Measurements from ENCODE around the gene QRICH2. TPM values are rescaled to one million over a fixed set of nuclear protein-coding genes. Genes with fewer than 3 reads are reported as not detected.

QRICH2 gene
- total and polyA plus RNA-seq, 4 donors = 0.56 to 6.1 (median 0.67) TPM

DNA sequence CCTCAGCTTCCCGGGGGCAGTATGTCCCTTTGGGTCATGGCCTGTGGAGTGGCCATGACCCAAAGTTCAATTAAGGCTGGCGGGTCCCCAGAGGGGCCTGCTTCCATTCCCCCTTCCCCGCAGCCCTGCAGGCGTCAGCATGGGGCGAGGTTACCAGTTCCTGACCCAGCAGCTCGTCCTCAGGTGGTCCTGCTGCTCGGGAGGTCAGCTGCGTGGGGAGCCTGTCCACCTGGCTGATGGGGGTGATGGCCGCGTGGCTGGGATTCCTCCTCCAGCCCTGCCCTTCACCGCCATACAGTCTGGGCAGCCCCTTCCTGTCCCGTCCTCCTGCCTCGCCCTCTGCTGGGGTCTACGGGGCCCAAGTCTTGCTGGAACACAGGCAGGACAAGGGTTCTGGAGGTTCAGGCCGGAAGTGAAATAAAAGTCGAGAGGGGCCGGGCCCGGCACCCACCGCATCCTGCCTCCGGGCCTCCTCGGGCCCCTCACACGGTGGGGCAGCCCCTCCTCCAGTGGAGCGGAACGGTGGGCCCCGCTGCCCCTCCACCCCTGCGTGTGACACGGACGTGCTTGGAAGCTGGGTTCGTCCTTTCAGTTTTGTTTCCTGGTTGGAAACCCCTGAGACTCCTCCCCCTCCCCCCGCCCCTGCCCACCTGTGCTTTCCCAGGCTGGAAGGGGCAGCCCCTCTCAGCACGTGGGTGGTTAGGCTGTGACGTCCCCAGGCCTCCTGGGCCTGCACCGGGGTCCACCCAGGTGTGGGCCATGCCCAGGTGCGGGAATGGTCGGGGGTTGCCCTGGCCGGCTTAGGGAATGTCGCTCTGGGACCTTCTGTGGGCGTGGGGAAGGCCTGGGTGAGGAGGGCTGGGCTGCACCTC is 36.2 kb downstream of the QRICH2 start:
- WGBS = 25% methylated on average over 38 of the region's 38 CpGs
- H3K9me3 ChIP-seq (ENCODE audit: control insufficient read depth in 4 of 4, low read length in 3 of 4) = no peaks in the 10 kb centered on the region
- DNase-seq (ENCODE audit: low spot score) = no peak
- peak overlapping the region; percentile 28 to 59 for H3K27ac ChIP-seq (ENCODE audit: low read depth in 1 of 2, low read length in 2 of 2)
- TF ChIP-seq FOXA1 (IDR thresholded peaks at IDR 0.05) = no peak
- TF ChIP-seq SP1 (IDR thresholded peaks at IDR 0.05) = no peak
- no peak for TF ChIP-seq FOXA2 (IDR thresholded peaks at IDR 0.05)
- peak; percentile 44 to 70 for TF ChIP-seq RXRA (IDR thresholded peaks at IDR 0.05)
- TF ChIP-seq, protein P1, sequence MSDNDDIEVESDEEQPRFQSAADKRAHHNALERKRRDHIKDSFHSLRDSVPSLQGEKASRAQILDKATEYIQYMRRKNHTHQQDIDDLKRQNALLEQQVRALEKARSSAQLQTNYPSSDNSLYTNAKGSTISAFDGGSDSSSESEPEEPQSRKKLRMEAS (IDR thresholded peaks at IDR 0.05) = no peak
- no peak for TF ChIP-seq TAF1 (conservative IDR thresholded peaks at IDR 0.05)
- TF ChIP-seq HNF4G (IDR thresholded peaks at IDR 0.05) = no peak
- TF ChIP-seq HNF4A (conservative IDR thresholded peaks at IDR 0.05) = no peak
- no peak for TF ChIP-seq EGR1 (IDR thresholded peaks at IDR 0.05; ENCODE audit: low read depth in 2 of 2)
- TF ChIP-seq NR2F2 (IDR thresholded peaks at IDR 0.05) = peak; percentile 74
- H3K36me3 ChIP-seq (ENCODE audit: control insufficient read depth in 4 of 4, insufficient read depth in 3 of 4, low read depth in 1 of 4, low read length in 3 of 4) = peaks cover 0 to 2% (median 0%) of the 10 kb centered on the region in 4 donors
- peak overlapping the region in 1 of 2 donors; percentile 41 for H3K9ac ChIP-seq (ENCODE audit: low read depth in 1 of 2, low read length in 2 of 2)
- no peaks in the 10 kb centered on the region for H3K27me3 ChIP-seq (ENCODE audit: control insufficient read depth in 4 of 4, insufficient read depth in 4 of 4, low read length in 3 of 4)
- peaks cover 7 to 31% (median 21%) of the 10 kb centered on the region in 4 donors for H3K4me1 ChIP-seq (ENCODE audit: control insufficient read depth in 4 of 4, insufficient read depth in 4 of 4, low read length in 3 of 4)
- H3K4me3 ChIP-seq (ENCODE audit: low read depth in 1 of 3, low read length in 3 of 3) = peak overlapping the region in 1 of 3 donors; percentile 30

DNA sequence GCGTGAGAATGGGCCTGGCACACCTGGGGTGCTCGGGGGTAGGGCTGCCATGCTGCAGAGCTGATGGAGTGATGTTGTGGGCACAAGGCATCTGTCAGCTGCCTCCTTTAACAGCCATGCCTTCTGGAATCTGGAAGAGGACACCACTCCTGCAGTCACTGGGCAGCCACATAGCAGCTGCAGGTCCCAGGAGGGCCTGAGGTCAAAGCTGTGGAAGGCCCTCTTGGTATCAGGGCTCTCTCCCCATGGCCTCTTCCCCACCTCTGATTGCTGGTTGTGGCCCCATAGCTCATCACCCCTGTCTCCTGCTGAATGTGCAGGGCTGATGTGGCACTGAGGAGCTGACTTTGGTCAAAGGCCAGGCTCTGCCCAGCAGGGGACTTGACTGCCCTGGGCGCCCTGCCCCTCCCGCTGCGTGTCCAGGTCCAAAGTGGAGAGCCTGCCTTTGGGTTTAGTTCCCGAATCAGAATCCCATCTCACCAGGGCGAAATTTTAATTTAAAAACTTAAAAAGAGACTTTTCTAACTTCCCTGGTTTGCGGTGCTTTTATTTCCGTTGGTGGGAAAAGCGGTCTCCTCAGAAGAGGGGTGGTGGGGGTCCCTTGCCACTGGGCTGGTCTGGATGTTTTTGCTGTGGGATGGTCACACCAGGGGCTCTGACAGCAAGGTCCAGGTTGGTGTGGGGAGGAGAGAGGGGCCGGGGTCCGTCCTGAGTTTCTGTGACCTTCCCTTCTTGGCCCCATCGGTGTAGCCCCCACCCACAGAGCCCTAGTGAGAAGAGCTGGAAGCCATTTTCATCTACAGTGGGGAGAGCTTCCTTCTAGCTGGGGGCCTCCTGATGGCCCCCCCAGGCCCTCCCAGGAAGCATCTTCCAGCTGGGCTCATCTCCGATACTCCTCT is 37.1 kb downstream of the QRICH2 start:
- 74% methylated on average over 14 of the region's 14 CpGs for WGBS
- Histone ChIP-seq H3K4me1 (ENCODE audit: control insufficient read depth in 4 of 4, insufficient read depth in 4 of 4, low read length in 3 of 4) (peaks cover 11 to 39% (median 29%) of the 10 kb centered on the region in 4 donors), H3K4me3 (ENCODE audit: low read depth in 1 of 3, low read length in 3 of 3) (peak overlapping the region in 1 of 3 donors; percentile 30), H3K9ac (ENCODE audit: low read depth in 1 of 2, low read length in 2 of 2) (no peak overlapping the region), H3K27me3 (ENCODE audit: control insufficient read depth in 4 of 4, insufficient read depth in 4 of 4, low read length in 3 of 4) (no peaks in the 10 kb centered on the region), H3K36me3 (ENCODE audit: control insufficient read depth in 4 of 4, insufficient read depth in 3 of 4, low read depth in 1 of 4, low read length in 3 of 4) (peaks cover 0 to 2% (median 0%) of the 10 kb centered on the region in 4 donors), H3K27ac (ENCODE audit: low read depth in 1 of 2, low read length in 2 of 2) (peak overlapping the region; percentile 28 to 59), H3K9me3 (ENCODE audit: control insufficient read depth in 4 of 4, low read length in 3 of 4) (no peaks in the 10 kb centered on the region)
- TF ChIP-seq SP1 (IDR thresholded peaks at IDR 0.05) (no peak), HNF4A (conservative IDR thresholded peaks at IDR 0.05) (peak; percentile 53 to 71)
- DNase-seq (ENCODE audit: low spot score) = no peak

DNA sequence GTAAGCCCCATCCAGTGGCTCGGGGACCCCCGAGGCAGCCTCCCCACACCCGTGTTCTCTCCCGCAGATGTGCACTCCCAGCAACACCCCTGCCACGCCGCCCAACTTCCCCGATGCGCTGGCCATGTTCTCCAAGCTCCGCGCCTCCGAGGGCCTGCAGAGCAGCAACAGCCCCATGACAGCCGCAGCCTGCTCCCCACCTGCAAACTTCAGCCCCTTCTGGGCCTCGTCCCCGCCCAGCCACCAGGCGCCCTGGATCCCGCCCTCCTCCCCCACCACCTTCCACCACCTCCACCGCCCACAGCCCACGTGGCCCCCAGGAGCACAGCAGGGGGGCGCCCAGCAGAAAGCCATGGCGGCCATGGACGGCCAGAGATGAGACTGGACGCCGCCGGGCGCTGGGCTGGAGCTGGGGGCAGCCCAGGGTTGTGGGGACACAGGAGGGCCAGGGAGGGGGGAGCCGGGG is 37.9 kb downstream of the QRICH2 start:
- TF ChIP-seq EGR1 (IDR thresholded peaks at IDR 0.05; ENCODE audit: low read depth in 2 of 2) (no peak), RXRA (IDR thresholded peaks at IDR 0.05) (no peak), FOXA2 (IDR thresholded peaks at IDR 0.05) (no peak), SP1 (IDR thresholded peaks at IDR 0.05) (no peak), HNF4G (IDR thresholded peaks at IDR 0.05) (no peak)
- TF ChIP-seq, protein P2, sequence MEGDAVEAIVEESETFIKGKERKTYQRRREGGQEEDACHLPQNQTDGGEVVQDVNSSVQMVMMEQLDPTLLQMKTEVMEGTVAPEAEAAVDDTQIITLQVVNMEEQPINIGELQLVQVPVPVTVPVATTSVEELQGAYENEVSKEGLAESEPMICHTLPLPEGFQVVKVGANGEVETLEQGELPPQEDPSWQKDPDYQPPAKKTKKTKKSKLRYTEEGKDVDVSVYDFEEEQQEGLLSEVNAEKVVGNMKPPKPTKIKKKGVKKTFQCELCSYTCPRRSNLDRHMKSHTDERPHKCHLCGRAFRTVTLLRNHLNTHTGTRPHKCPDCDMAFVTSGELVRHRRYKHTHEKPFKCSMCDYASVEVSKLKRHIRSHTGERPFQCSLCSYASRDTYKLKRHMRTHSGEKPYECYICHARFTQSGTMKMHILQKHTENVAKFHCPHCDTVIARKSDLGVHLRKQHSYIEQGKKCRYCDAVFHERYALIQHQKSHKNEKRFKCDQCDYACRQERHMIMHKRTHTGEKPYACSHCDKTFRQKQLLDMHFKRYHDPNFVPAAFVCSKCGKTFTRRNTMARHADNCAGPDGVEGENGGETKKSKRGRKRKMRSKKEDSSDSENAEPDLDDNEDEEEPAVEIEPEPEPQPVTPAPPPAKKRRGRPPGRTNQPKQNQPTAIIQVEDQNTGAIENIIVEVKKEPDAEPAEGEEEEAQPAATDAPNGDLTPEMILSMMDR (IDR thresholded peaks at IDR 0.05; ENCODE audit: low read depth, low read length, missing input control) = no peak
- Histone ChIP-seq H3K9ac (ENCODE audit: low read depth in 1 of 2, low read length in 2 of 2) (no peak overlapping the region), H3K27ac (ENCODE audit: low read depth in 1 of 2, low read length in 2 of 2) (no peak overlapping the region), H3K27me3 (ENCODE audit: control insufficient read depth in 4 of 4, insufficient read depth in 4 of 4, low read length in 3 of 4) (no peaks in the 10 kb centered on the region), H3K4me1 (ENCODE audit: control insufficient read depth in 4 of 4, insufficient read depth in 4 of 4, low read length in 3 of 4) (peaks cover 11 to 39% (median 29%) of the 10 kb centered on the region in 4 donors), H3K36me3 (ENCODE audit: control insufficient read depth in 4 of 4, insufficient read depth in 3 of 4, low read depth in 1 of 4, low read length in 3 of 4) (peaks cover 0 to 2% (median 0%) of the 10 kb centered on the region in 4 donors), H3K4me3 (ENCODE audit: low read depth in 1 of 3, low read length in 3 of 3) (no peak overlapping the region), H3K9me3 (ENCODE audit: control insufficient read depth in 4 of 4, low read length in 3 of 4) (no peaks in the 10 kb centered on the region)
- DNase-seq (ENCODE audit: low spot score) = no peak
- 95% methylated on average over 26 of the region's 26 CpGs for WGBS

All from liver (tissue), 9 donors.